HG03457 (cell line): Measurements from ENCODE around the gene DDA1.
"Not testable (repeated sequence)": the region's sequence is repeated elsewhere in the genome, so short reads cannot be mapped to it uniquely, and the experiment has no call there.

Experiments
- ATAC-seq: cut with Tn5 transposase; IDR thresholded peaks from one replicate; pipeline ENCODE4 v1.9.1; 2021; ENCODE audit warnings: moderate number of reproducible peaks; ENCODE audit not compliant: unreplicated experiment

DDA1 gene

GRCh38 chr19:17341386-17341785 lies 32.0 kb downstream of the DDA1 start:
- ATAC-seq, result no peak

GRCh38 chr19:17341845-17342244 lies 32.5 kb downstream of the DDA1 start:
- ATAC-seq, result no peak

DNA sequence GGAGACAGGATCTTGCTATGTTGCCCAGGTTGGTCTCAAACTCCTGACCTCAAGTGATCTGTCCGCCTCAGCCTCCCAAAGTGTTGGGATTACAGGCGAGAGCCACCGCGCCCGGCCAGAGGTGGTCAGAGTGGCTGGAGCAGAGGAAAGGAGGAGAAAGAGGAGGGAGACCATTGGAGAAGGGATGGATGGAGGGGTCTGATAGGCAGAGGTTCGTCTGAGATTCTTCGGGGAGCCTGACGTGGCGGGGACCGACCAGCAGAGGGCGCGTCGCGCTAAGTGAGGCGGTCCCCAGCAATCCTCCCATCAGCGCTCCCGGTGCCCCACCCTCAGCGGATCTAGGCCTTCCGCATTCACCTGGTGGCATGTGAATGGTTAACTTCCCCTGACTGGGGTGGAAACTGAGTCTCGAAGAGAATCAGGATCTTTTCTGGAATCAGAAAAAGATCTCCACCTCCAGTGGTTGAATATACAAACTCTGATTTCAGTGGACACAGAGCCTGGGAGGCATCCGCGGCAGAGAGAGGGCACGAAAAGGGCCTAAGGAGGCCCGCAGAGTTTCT lies 36.8 kb downstream of the DDA1 start:
- ATAC-seq, result no peak

GRCh38 chr19:17347361-17347760 lies 38.0 kb downstream of the DDA1 start:
- ATAC-seq, result no peak

- ATAC-seq, result no peak
Measured at GRCh38 chr19:17347877-17348276, 38.5 kb downstream of the DDA1 start.

GRCh38 chr19:17348700-17349099 lies 39.3 kb downstream of the DDA1 start:
- ATAC-seq, result no peak

GRCh38 chr19:17351815-17352435 lies 42.6 kb downstream of the DDA1 start:
- ATAC-seq, result no peak

- ATAC-seq, result no peak
Measured at GRCh38 chr19:17352608-17353280, 43.4 kb downstream of the DDA1 start.

GRCh38 chr19:17353386-17353785 lies 44.0 kb downstream of the DDA1 start:
- no peak for ATAC-seq

DNA sequence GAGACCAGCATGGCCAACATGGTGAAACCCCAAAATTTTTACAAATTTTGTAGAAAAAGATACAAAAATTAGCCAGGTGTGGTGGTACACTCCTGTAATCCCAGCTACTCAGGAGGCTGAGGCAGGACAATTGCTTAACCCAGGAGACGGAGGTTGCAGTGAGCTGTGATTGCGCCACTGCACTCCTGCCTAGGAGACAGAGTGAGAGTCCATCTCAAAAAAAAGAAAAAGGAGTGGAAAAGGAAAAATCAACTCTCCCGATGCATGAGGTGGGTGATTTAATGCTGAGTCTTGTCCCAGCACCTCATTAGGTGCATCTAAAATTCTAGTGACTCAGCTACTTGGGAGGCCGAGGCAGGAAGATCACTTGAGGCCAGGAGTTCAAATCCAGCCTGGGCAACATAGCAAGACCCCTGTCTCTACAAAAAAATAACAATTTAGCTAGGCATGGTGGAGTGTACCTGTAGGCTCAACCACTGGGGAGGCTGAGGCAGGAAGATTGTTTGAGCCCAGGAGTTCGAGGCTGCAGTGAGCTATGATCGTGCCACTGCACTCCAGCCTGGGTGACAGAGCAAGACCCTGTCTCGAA lies 47.8 kb downstream of the DDA1 start:
- ATAC-seq, result no peak

DNA sequence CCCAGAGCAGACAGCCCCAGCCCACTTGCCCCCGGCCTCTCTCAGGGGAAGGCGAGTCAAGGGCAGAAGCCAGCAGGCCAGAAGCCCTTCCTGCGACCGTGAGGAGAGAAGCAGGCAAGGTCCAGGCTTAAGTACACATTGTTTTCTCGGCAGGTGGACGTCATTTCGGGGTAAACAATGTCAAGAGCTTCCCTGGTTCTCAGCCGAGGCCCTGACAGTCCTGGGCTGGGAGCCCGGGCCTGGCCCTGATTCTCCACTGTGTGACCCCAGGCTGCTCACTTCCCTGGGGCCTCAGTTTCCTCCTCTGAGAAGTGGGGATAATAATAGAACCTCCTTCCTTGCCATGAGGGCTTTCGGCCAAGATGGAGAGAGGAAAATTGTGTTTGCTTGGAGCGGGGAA lies 48.4 kb downstream of the DDA1 start:
- no peak for ATAC-seq

DNA sequence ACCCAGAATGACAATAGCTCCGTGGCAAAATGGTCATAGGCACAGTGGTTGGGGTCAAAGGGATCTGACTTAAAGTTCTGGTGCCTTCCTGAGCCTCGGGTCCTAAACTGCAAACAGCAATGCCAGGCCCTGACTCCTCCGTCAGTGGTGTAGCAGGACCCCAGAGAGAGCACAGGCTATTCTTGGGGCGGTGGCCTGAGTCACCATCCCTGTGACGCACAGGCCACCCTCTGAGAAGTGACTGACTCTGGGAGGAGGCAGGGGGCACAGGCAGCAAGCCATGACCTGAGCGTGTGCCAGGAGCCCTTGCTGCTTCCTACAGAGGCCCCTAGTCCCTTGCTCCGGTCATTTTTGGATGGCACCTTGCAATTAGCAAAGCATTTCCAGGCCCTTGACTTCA lies 49.0 kb downstream of the DDA1 start:
- ATAC-seq, result no peak

DNA sequence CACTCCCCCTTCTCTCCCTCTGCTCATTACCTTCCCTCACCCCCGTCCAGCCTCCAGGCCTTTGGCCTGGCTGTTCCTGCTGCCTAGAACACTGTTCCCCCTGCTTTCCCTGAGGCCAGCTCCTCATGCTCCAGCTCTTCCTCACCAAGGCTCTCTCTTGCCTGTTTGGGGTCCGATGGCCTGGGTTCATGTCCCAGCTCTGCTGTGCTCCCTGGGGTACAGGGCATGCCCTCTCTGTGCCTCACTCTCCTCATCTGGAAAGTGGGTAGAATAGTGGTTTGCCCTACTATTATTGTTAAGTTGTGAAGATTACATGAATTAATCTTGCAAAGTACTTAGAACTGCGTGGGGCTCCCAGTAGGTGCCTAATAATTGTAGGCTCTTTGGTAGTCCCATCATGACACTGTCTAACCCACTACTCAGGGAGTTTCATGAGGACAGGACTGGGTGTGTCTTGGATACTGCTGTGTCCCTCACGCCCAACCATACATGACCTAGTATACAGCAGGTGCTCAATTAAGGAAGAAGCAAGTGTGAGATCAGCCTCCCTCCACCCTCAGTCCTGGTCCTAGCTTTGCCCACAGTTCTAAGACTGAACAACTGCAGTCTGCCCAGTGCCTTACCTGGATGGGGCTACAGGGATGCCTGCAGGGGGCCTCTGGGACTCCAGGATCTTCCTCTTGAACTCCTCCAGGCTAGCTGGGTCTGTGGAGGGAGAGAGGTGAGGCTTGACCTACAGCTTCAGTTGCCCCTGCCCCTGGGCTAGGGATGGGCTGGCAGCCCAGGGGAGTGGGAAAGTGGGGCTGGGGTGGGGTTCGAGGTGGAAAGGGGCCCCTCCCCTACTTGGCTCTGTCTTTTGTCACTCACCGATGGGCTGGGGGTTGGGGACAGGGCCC lies 50.8 kb downstream of the DDA1 start:
- ATAC-seq, result no peak

DNA sequence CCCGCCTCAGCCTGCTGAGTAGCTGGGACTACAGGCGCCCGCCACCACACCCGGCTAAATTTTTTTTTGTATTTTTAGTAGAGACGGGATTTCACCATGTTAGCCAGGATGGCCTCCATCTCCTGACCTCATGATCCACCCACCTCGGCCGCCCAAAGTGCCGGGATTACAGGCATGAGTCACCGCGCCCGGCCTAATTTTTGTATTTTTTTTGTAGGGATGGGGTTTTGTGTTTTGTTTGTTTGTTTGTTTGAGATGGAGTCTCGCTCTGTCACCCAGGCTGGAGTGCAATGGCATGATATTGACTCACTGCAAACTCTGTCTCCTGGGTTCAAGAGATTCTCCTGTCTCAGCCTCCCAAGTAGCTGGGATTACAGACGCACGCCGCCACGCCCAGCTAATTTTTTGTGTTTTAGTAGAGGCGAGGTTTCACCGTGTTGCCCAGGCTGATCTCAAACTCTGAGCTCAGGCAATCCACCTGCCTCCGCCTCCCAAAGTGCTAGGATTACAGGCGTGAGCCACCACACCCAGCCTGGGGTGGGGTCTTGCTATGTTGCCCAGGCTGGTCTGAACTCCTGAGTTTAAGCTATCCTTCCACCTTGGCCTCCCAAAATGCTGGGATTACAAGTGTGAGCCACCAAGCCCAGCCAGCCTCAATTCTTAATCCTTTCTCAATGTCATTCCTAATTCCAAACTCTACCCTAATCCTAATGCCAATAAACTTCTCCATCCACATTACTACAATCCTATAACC lies 54.7 kb downstream of the DDA1 start:
- ATAC-seq, result not testable (repeated sequence)

DNA sequence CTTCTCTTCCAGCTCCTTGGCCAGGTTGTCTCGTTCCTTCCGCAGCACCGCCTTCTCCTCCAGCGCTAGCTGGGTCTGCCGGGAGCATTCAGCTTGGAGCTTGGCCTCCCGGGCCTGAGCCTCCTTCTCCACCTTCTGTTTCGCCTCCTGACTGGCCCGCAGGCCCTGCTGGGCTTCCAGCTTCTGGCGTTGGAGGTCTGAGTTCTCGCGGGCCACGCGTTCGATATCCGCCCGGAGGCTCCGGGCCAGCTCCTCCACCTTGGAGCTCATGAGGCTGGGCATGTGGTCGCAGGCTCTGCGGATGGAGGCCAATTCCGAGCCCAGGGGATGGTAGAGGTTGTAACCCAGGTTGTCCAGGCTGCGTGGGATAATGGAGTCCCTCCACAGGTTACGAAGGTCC lies 56.0 kb downstream of the DDA1 start:
- ATAC-seq, result no peak

DNA sequence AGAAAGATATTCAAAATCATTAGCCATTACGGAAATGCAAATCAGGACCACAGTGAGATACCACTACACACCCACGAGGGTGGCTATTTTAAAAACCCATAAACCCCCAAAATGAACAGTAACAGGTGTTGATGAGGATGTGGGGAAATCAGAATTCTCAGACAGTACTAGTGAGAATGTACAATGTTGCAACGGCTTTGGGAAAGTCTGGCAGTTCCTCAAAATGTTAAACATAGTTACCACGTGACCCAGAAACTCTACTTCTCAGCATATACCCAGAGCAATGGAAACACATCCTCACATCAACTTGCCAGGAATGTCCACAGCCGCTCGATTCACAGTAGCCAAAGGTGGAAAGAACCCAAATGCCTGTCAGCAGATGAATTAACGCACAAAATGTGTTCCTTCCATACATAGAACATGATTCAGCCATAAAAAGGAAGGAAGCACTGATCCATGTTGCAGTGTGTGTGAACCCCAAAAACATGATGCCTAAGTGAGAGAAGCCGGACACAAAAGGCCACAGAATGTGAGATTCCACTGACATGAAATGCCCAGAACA lies 60.7 kb downstream of the DDA1 start:
- ATAC-seq, result peak; percentile 58
